GM12873 (cell line): ENCODE data around the gene INMT.

Source experiments
- CTCF ChIP-seq: IDR thresholded peaks from 2 replicates; pipeline ENCODE4 v1.5.1; 2012; ENCODE audit warnings: low read depth, mild to moderate bottlenecking, moderate library complexity, low read length, control low read depth; ENCODE audit not compliant: insufficient read depth; ENCODE audit errors: missing control alignments

The INMT gene

GRCh38 chr7:30717181-30717580 lies 34.8 kb upstream of the INMT start:
- no peak for TF ChIP-seq CTCF

GRCh38 chr7:30721211-30721610 lies 30.7 kb upstream of the INMT start:
- TF ChIP-seq CTCF, result no peak

- no peak for TF ChIP-seq CTCF
These were observed 29.7 kb upstream of the INMT start for GRCh38 chr7:30722187-30722586.

GRCh38 chr7:30722671-30723070 lies 29.3 kb upstream of the INMT start:
- TF ChIP-seq CTCF, result no peak

GRCh38 chr7:30723776-30724175 lies 28.2 kb upstream of the INMT start:
- no peak for TF ChIP-seq CTCF

GRCh38 chr7:30726296-30727006 lies 25.5 kb upstream of the INMT start:
- peak; percentile 9 for TF ChIP-seq CTCF

GRCh38 chr7:30727061-30727945 lies 24.6 kb upstream of the INMT start:
- TF ChIP-seq CTCF, result no peak
